NCI-H1105 (cell line): ENCODE data around the gene CCSAP.

Source experiments
- DNase-seq: peaks from one replicate; lab custom pipeline; 2025; lab: John Stamatoyannopoulos, UW

CCSAP gene

DNA sequence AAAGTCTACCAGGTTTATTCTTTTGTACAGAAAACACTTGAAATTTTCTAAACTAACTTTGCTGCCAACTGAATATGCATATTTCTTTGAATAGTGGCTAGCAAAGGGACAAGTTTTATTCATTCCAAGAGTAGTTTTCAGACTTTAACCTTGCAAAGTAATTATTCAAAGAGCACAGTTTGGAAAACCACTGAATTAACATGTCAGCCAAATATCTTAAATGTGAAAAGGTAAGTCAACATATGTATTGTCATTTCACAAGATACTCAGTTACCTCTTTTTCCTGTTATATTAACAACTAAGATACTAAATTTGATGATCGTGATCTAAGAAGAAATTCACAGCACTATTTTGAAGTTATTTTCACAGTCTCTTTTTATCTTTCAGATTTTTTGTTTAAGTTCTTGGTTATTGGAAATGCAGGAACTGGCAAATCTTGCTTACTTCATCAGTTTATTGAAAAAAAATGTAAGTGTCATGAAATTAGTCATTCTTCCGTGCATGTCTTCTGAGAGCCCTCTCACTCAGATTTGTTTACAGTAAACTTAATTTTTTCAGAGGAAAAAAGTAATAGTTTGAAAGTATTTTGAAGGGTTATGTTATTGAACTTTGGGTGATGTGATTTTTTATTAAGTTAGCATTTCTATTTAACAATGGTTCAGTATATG lies 56.6 kb downstream of the CCSAP start:
- no peak for DNase-seq

GRCh38 chr1:229285440-229285839 lies 57.4 kb downstream of the CCSAP start:
- no peak for DNase-seq

GRCh38 chr1:229284887-229285286 lies 58.0 kb downstream of the CCSAP start:
- DNase-seq, result no peak

GRCh38 chr1:229283183-229283611 lies 59.6 kb downstream of the CCSAP start:
- no peak for DNase-seq

GRCh38 chr1:229282295-229282823 lies 60.5 kb downstream of the CCSAP start:
- DNase-seq, result no peak

DNA sequence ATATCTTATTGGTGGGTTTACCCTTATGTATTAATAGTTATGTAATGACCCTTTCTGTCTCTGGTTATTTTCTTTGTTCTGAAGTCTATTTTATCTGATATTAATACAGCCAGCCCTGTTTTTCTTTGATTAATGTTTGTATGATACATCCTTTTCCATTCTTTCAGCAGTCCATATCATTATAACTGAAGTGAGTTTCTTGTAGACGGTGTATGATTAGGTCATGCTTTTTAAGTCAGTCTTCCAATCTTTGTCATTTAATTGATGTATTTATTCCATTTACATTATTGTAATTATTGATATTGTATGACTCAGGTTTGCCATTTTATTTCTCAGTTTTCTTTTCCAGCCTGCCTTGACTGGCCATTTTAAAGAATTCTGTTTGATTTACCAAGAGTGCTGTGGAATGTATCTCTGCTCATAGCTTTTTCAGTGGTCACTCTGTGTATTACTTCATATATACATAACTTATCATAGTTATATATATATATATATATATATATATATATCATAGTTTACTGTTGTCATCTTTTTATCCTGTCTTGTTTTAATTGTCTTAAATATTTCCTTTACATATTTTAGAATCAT lies 61.4 kb downstream of the CCSAP start:
- DNase-seq, result no peak

DNA sequence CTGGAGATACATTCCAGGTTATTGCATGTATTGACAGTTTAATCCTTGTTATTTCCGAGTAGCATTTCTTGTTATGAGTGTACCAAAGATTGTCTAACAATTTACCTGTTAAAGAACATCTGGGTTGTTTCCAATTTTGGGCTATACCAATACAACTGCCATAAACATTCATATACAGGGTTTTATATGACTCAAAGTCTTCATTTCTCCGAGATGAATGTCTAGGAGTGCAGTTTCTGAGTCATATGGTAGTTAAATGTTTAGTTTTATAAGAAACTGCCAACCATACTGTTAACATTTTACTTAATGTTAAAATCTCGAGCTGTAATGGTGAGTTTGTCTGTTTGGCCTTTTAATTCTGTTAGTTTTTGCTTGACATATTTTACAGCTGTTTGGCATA lies 61.9 kb downstream of the CCSAP start:
- no peak for DNase-seq

GRCh38 chr1:229280037-229280828 lies 62.6 kb downstream of the CCSAP start:
- DNase-seq, result no peak

GRCh38 chr1:229279242-229279641 lies 63.6 kb downstream of the CCSAP start:
- no peak for DNase-seq

GRCh38 chr1:229278120-229278741 lies 64.6 kb downstream of the CCSAP start:
- DNase-seq, result no peak

- no peak for DNase-seq
Observed at GRCh38 chr1:229275005-229275404, 67.8 kb downstream of the CCSAP start.

DNA sequence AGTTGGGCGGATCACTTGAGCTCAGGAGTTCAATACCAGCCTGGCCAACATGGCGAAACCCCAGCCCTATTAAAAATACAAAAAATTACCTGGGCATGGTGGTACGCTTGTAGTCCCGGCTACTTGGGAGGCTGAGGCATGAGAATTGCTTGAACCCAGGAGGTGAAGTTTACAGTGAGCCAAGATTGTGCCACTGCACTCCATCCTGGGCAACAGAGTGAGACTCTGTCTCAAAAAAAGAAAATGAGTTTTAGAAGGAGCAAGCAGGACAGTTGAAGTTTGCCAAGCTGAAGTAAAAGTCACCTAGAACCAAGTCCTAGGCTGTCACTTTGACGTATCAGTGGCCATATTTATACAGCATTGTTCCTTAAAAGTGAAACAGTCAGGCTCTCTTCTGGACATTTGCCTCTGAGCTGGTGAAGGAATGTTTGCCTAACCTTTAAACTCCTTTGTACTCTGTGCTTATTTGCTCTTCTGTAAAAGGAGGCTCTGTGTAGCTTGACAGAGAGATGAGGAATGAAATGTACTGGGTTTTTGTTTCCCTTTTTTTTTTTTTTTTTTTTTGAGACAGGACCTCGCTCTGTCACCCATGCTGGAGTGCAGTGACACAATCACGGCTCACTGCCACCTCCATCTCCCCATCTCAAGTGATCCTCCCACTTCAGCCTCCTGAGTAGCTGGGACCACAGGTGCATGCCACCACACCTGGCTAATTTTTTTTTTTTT lies 69.2 kb downstream of the CCSAP start:
- DNase-seq, result no peak

DNA sequence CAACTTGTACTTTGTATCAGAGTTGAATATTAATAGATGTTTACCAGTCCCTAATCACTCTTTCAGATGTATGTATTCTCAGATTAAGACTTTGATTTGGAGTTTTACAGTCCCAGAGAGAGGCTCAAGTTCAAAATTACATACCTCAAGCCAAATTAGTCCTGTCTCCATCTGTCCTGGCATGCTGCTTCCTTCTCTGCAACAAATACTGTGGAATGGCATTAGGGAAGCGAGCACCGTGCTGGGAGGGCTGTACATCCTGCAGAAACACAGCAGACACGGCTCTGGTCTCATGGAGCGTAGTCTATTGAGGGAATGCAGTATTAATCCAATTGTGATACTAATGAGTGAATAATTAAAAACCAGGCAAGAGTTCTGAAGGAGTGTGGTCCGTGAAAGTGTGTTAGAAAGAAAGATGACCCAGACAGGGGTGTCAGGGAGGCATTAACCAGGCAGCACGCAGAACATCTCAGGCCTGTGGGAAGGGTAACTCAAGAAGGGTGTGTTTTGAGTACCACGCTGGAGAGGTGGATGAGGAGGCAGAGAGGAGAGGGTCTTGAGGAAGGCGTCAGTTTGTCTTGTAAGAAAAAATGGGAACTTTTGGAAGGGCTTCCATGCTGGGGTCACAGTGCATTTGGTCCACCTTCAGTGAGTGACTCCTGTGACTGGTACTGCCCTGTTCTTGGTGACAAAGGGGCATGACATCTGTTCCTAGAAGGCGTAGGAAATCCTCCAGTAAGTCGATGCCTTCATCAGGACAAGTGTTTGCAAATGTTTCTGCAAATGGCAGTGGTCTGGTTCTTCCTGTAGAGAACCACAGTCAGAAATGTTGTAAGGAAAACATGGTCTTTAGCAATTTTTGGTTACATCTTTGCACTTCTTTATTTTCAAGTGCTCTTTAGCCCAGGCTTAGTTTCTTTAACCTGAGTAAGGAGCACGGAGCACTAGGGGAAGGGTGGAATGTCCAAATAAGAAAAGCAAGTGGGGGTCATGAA lies 70.4 kb downstream of the CCSAP start:
- DNase-seq, result no peak

DNA sequence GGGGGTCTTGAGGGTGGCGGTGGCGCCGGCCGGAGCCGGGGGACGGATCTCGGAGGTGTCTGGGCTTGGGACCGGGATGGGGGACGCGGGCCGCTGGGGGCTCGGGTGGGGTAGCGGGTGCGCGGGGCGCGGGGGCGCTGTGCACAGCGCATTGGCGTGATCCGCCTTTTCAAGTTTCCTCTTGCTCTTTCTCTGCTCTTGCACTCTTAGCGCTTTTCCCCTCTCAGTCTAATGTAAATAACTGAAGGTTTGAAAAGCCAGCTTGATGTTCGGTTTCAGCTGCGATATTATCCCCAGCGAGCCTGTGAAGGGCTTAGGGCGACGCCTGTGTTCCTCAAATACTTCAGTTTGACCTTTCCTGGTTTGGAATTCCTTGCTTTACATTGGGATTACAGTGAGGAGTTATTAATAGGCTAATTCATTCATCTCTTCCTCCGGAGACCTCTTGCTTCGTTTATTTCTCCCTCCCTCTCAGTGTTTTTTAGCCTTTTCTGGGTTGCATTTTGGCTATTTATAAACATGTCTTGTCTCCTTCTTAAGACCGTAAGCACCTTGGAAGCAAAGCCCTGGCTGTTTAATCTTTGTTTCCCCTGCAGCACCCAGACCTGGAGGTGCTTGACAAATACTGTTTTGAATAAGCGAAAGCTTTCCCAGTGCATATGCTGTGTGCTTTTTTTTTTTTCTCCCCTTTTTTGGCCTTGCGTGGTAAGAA lies 71.2 kb downstream of the CCSAP start:
- no peak for DNase-seq
